Esophagus (tissue), 2 donors: ENCODE measurements around the gene CALR. TPM values are rescaled to one million over a fixed set of nuclear protein-coding genes. Genes with fewer than 3 reads are reported as not detected.
A peak's percentile ranks its signal among the peaks of the same experiment; 100 is the strongest.
"Not testable (repeated sequence)": the region's sequence is repeated elsewhere in the genome, so short reads cannot be mapped to it uniquely, and the experiment has no call there.

Experiments
- H3K27ac ChIP-seq, 2 donors: one replicate each; pipeline ENCODE4 v1.5.1; 2013; ENCODE audit warnings: low read depth in 2 of 2, mild to moderate bottlenecking in 2 of 2, inconsistent platforms in 1 of 2, low read length in 1 of 2, moderate library complexity in 1 of 2
- H3K27me3 ChIP-seq, 2 donors: one replicate each; pipeline ENCODE4 v1.6.1; 2013; ENCODE audit warnings: low read length in 2 of 2, control low read depth in 1 of 2, mild to moderate bottlenecking in 1 of 2; ENCODE audit not compliant: insufficient read depth in 2 of 2, control insufficient read depth in 1 of 2
- H3K36me3 ChIP-seq, 2 donors: one replicate each; pipeline ENCODE4 v1.6.1; 2013; ENCODE audit warnings: low read length in 1 of 2; ENCODE audit not compliant: control insufficient read depth in 2 of 2, insufficient read depth in 2 of 2
- H3K4me1 ChIP-seq, 2 donors: one replicate each; pipeline ENCODE4 v1.6.1; 2013; ENCODE audit warnings: low read length in 1 of 2; ENCODE audit not compliant: control insufficient read depth in 2 of 2, insufficient read depth in 2 of 2
- H3K4me3 ChIP-seq, 2 donors: one replicate each; pipeline ENCODE4 v1.5.1; 2013; ENCODE audit warnings: low read length in 2 of 2, mild to moderate bottlenecking in 2 of 2, low read depth in 1 of 2, moderate library complexity in 1 of 2
- H3K9me3 ChIP-seq, 2 donors: one replicate each; pipeline ENCODE4 v1.6.1; 2013; ENCODE audit warnings: mild to moderate bottlenecking in 2 of 2, low read depth in 1 of 2, low read length in 1 of 2, moderate library complexity in 1 of 2; ENCODE audit not compliant: control insufficient read depth in 2 of 2, insufficient read depth in 1 of 2
- WGBS, 2 donors: extraction: QIAGEN DNeasy Blood & Tissue Kit; methylation state at CpG; one replicate each; pipeline ENCODE4 v1.1.7; 2013; 5-methylcytosine and 5-hydroxymethylcytosine counted together
- polyA plus RNA-seq, 2 donors: library from polyadenylated mRNA; stranded (reverse); fragments of 200-250 nt; gene quantifications; one replicate each; pipeline ENCODE4 v1.2.3, GENCODE V29; 2013
- donor health status: healthy with polysubstance abuse.
- donor health status: Bipolar disorder and iron deficiency.

The CALR gene
- polyA plus RNA-seq, 2 donors: 173 to 361 TPM

DNA sequence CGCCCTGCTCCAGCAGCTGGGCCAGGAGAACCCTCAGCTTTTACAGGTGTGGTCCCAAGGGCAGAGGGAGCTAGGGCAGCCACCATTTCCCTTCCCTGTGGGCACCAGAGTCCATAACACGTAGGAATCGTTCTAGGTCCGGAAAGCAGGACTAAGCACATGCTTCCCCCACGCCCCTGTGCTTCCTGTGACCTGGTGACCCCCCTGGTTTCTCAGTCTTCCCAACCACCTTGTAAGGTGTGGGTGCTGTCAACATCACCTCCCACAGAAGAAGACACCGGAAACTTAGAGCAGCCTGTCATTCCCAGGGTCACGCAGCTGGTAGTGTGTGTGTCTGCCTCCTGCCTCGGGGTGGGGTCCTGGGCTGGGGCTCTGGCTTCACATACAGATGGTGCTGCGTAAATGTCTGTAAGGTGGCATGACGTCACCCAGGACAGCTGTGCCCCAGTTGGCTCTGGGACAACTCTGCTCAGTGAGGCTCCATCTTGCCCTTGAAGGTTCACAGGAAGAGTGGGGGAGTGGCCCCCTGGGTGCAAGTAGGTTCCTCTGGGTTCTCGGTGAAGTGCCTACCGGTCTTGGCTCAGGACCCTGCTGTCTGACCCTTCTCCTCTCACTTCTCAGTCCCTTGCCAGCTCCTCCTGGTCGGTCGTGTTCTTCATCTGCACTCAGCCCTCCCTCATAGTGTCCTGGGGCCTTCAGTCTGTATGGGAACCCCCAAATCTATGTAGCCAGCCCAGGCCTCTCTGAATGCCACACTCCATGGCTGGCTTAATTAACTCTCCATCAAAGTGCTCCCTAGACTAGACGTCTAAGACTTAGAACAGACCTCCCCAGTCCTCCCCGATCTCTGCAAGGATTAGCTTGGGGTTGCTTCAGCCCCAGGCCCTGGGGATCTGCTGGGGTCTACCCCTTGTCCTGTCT, 11.2 kb downstream of the CALR start:
- peaks cover 5 to 15% of the 10 kb centered on the region in 2 donors for H3K4me1 ChIP-seq
- WGBS, 2 donors: 81 to 86% methylated on average over 16 of the region's 16 CpGs

GRCh38 chr19:12952050-12952449, 13.6 kb downstream of the CALR start:
- not testable (repeated sequence) for H3K9me3 ChIP-seq, H3K27me3 ChIP-seq, H3K4me3 ChIP-seq
- H3K27ac ChIP-seq: peak overlapping the region in 1 of 2 donors; percentile 83
- peaks cover 4 to 15% of the 10 kb centered on the region in 2 donors for H3K4me1 ChIP-seq
- H3K36me3 ChIP-seq: peaks cover 21 to 40% of the 10 kb centered on the region in 2 donors
- 88 to 90% methylated on average over 6 of the region's 6 CpGs for WGBS, 2 donors

More for the DNA sequence above, 11.2 kb downstream of the CALR start:
- Histone ChIP-seq H3K4me3 (no peak overlapping the region), H3K27me3 (no peaks in the 10 kb centered on the region), H3K27ac (no peak overlapping the region), H3K9me3 (no peaks in the 10 kb centered on the region), H3K36me3 (peaks cover 21 to 40% of the 10 kb centered on the region in 2 donors)

GRCh38 chr19:12952488-12953137, 14.2 kb downstream of the CALR start:
- Histone ChIP-seq H3K27ac (peak overlapping the region; percentile 55 to 83), H3K27me3 (no peaks in the 10 kb centered on the region), H3K4me3 (no peak overlapping the region), H3K4me1 (peaks cover 4 to 15% of the 10 kb centered on the region in 2 donors), H3K36me3 (peaks cover 21 to 40% of the 10 kb centered on the region in 2 donors), H3K9me3 (no peaks in the 10 kb centered on the region)
- 52 to 55% methylated on average over 12 of the region's 12 CpGs for WGBS, 2 donors

- Histone ChIP-seq H3K27ac (peak overlapping the region; percentile 32 to 91), H3K36me3 (peaks cover 21 to 33% of the 10 kb centered on the region in 2 donors), H3K27me3 (no peaks in the 10 kb centered on the region), H3K9me3 (no peaks in the 10 kb centered on the region), H3K4me1 (peaks cover 4 to 12% of the 10 kb centered on the region in 2 donors), H3K4me3 (no peak overlapping the region)
- WGBS, 2 donors: 54 to 58% methylated on average over 11 of the region's 11 CpGs
These were observed 14.9 kb downstream of the CALR start for GRCh38 chr19:12953138-12953798.

DNA sequence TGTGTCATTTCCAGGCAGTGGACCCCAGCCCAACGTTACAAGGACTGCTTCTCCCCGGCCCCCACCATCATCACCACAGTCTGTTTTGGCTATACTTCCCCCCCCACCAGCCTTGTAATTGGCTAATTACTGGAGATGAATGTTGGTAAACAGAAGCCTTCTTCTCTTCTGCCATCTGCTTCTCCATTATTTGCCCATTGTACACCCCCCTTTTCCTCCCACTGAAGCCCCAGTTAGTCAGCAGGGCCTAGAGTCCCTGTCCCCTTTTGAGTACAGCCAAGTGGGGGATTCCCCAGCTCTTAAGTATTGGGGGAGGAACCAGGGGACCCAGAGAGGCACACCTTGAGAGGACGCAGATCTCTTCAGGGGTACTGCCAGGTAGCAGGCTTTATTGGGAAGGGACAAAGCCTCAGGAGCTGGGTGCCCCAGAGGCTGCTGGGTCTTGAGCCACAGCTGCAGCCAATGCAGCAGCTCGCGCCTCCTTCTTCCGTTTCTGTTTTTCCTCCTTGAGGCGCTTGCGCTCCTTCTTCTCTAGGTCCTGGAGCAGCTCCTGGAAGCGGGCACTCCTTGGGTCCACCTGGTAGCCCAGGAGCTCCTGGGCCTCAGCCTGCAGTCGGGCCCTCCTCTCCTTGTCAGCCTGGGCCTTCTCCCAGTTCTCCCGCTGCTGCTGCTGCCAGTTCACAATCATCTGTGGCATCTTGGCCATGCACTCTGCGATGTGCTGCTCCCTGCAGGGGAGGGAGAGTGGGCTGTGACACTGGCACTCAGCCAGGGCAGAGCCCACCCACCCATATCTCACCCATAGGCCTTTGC, 15.6 kb downstream of the CALR start:
- no peaks in the 10 kb centered on the region for H3K9me3 ChIP-seq
- H3K27me3 ChIP-seq: no peaks in the 10 kb centered on the region
- 45 to 50% methylated on average over 12 of the region's 12 CpGs for WGBS, 2 donors
- peak overlapping the region; percentile 84 to 91 for H3K27ac ChIP-seq
- peaks cover 4 to 9% of the 10 kb centered on the region in 2 donors for H3K4me1 ChIP-seq
- H3K36me3 ChIP-seq: peaks cover 20 to 26% of the 10 kb centered on the region in 2 donors
- peak overlapping the region in 1 of 2 donors; percentile 11 for H3K4me3 ChIP-seq

DNA sequence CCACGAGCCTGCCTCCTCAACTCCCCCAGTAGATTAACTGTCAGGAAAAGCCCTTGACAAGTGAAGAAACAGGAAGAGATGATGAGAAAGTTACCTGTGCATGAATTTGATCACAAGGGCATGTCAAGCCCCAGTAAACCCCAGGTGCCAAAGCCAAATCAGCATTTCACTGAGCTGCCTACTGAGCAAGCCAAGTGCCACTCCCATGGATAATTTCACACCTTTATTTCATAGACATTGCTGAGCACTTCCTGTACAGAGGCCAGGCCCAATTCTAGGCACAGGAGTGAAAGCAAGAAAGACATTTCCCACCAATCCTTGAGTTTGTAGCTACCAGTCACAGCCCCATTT, 16.2 kb downstream of the CALR start:
- Histone ChIP-seq H3K4me3 (no peak overlapping the region), H3K4me1 (peaks cover 4 to 9% of the 10 kb centered on the region in 2 donors), H3K27ac (peak overlapping the region; percentile 84 to 91), H3K9me3 (no peaks in the 10 kb centered on the region), H3K36me3 (peaks cover 14 to 20% of the 10 kb centered on the region in 2 donors), H3K27me3 (no peaks in the 10 kb centered on the region)
- 14 to 25% methylated on average over 1 of the region's 1 CpG for WGBS, 2 donors

- Histone ChIP-seq H3K36me3 (peaks cover 9 to 13% of the 10 kb centered on the region in 2 donors), H3K27ac (peak overlapping the region; percentile 91 to 98)
- WGBS, 2 donors: 86% methylated on average over 9 of the region's 9 CpGs
- not testable (repeated sequence) for H3K4me3 ChIP-seq, H3K9me3 ChIP-seq, H3K4me1 ChIP-seq, H3K27me3 ChIP-seq
These were observed 17.2 kb downstream of the CALR start for GRCh38 chr19:12955575-12955974.

DNA sequence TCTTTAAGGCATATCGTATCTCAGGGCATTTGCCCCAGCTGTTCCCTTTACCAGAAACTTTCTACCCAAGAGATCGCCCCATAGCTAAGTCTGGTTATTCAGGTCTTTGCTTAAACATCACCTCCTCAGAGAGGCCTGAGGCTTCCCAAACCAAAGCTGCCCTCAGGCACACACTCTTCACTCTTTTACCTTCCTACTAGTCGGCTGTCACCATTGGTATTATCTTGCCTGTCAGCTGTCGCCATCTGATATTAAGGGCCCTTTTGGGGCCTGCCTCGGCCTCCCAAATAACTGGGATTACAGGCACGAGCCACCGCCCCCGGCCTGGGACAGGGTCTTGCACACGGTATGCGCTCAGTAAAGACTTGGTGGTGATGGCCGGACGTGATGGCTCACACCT, 17.6 kb downstream of the CALR start:
- Histone ChIP-seq H3K4me1 (peaks cover 4 to 9% of the 10 kb centered on the region in 2 donors), H3K9me3 (no peaks in the 10 kb centered on the region), H3K4me3 (peak overlapping the region; percentile 67 to 88), H3K27ac (peak overlapping the region; percentile 91 to 98), H3K36me3 (peaks cover 9 to 10% of the 10 kb centered on the region in 2 donors), H3K27me3 (no peaks in the 10 kb centered on the region)
- WGBS, 2 donors: 50 to 55% methylated on average over 12 of the region's 12 CpGs
